Skin epidermis (tissue), 12 donors: ENCODE results near the gene CDK19.
"Not testable (repeated sequence)": the region's sequence is repeated elsewhere in the genome, so short reads cannot be mapped to it uniquely, and the experiment has no call there.

Source experiments
- H3K27ac ChIP-seq, 21 experiments: fragments of 200-600 bp; sonication (generic) in 11 of 21; one replicate each; pipeline ENCODE4 v1.5.0; 2020; ENCODE audit warnings: mild to moderate bottlenecking in 3 of 21, inconsistent platforms in 2 of 21, moderate library complexity in 2 of 21
- H3K4me3 ChIP-seq, 7 experiments: fragments of 200-600 bp; sonication (generic) in 2 of 7; one replicate each; pipeline ENCODE4 v1.5.0; 2020; ENCODE audit warnings: inconsistent platforms in 2 of 7, mild to moderate bottlenecking in 2 of 7, moderate library complexity in 1 of 7

CDK19 gene

GRCh38 chr6:110768057-110768456 lies 47.2 kb downstream of the CDK19 start:
- H3K27ac ChIP-seq = no peak overlapping the region

GRCh38 chr6:110761371-110761770 lies 53.9 kb downstream of the CDK19 start:
- Histone ChIP-seq H3K4me3 (no peak overlapping the region), H3K27ac (no peak overlapping the region)

More at GRCh38 chr6:110768057-110768456, 47.2 kb downstream of the CDK19 start:
- no peak overlapping the region for H3K4me3 ChIP-seq

GRCh38 chr6:110760589-110760988 lies 54.7 kb downstream of the CDK19 start:
- no peak overlapping the region for H3K4me3 ChIP-seq
- no peak overlapping the region for H3K27ac ChIP-seq

GRCh38 chr6:110760098-110760497 lies 55.2 kb downstream of the CDK19 start:
- H3K4me3 ChIP-seq, H3K27ac ChIP-seq: not testable (repeated sequence)

- Histone ChIP-seq H3K4me3 (no peak overlapping the region), H3K27ac (no peak overlapping the region)
Observed at GRCh38 chr6:110757926-110758325, 57.3 kb downstream of the CDK19 start.

GRCh38 chr6:110756817-110757216 lies 58.5 kb downstream of the CDK19 start:
- Histone ChIP-seq H3K4me3 (no peak overlapping the region), H3K27ac (no peak overlapping the region)

GRCh38 chr6:110755411-110755834 lies 59.8 kb downstream of the CDK19 start:
- peak overlapping the region in 1 of 21 experiments; percentile 24 for H3K27ac ChIP-seq
- no peak overlapping the region for H3K4me3 ChIP-seq

- not testable (repeated sequence) for H3K27ac ChIP-seq, H3K4me3 ChIP-seq
Observed at GRCh38 chr6:110753936-110754668, 61.2 kb downstream of the CDK19 start.

GRCh38 chr6:110748453-110748852 lies 66.8 kb downstream of the CDK19 start:
- H3K4me3 ChIP-seq = no peak overlapping the region
- no peak overlapping the region for H3K27ac ChIP-seq

- H3K4me3 ChIP-seq = no peak overlapping the region
- no peak overlapping the region for H3K27ac ChIP-seq
Observed at GRCh38 chr6:110746680-110747079, 68.6 kb downstream of the CDK19 start.

GRCh38 chr6:110744991-110745390 lies 70.3 kb downstream of the CDK19 start:
- Histone ChIP-seq H3K27ac (no peak overlapping the region), H3K4me3 (no peak overlapping the region)

GRCh38 chr6:110742552-110742951 lies 72.7 kb downstream of the CDK19 start:
- H3K27ac ChIP-seq, H3K4me3 ChIP-seq: not testable (repeated sequence)

GRCh38 chr6:110741517-110741916 lies 73.8 kb downstream of the CDK19 start:
- H3K27ac ChIP-seq = no peak overlapping the region
- H3K4me3 ChIP-seq = no peak overlapping the region

GRCh38 chr6:110738899-110739365 lies 76.3 kb downstream of the CDK19 start:
- no peak overlapping the region for H3K4me3 ChIP-seq
- peak overlapping the region in 1 of 21 experiments; percentile 19 for H3K27ac ChIP-seq

GRCh38 chr6:110735666-110736065 lies 79.6 kb downstream of the CDK19 start:
- H3K27ac ChIP-seq = no peak overlapping the region
- no peak overlapping the region for H3K4me3 ChIP-seq

GRCh38 chr6:110731898-110732297 lies 83.4 kb downstream of the CDK19 start:
- no peak overlapping the region for H3K27ac ChIP-seq
- H3K4me3 ChIP-seq = no peak overlapping the region

- no peak overlapping the region for H3K27ac ChIP-seq
- H3K4me3 ChIP-seq = no peak overlapping the region
Observed at GRCh38 chr6:110731196-110731595, 84.1 kb downstream of the CDK19 start.

- no peak overlapping the region for H3K4me3 ChIP-seq
- H3K27ac ChIP-seq = no peak overlapping the region
Observed at GRCh38 chr6:110728501-110728900, 86.8 kb downstream of the CDK19 start.

- H3K4me3 ChIP-seq = no peak overlapping the region
- H3K27ac ChIP-seq = no peak overlapping the region
Observed at GRCh38 chr6:110723017-110723416, 92.3 kb downstream of the CDK19 start.

GRCh38 chr6:110720066-110720465 lies 95.2 kb downstream of the CDK19 start:
- H3K27ac ChIP-seq = no peak overlapping the region
- peak overlapping the region in 1 of 7 experiments; percentile 1 for H3K4me3 ChIP-seq

- H3K27ac ChIP-seq = peak overlapping the region in 1 of 21 experiments; percentile 16
- not testable (repeated sequence) for H3K4me3 ChIP-seq
Observed at GRCh38 chr6:110719601-110720000, 95.7 kb downstream of the CDK19 start.

GRCh38 chr6:110714143-110714542 lies 101.1 kb downstream of the CDK19 start:
- H3K27ac ChIP-seq = no peak overlapping the region

More at GRCh38 chr6:110714143-110714542, 101.1 kb downstream of the CDK19 start:
- H3K4me3 ChIP-seq = no peak overlapping the region
